H9 (cell line): ENCODE data around the gene KIT. TPM values are rescaled to one million over a fixed set of nuclear protein-coding genes. Genes with fewer than 3 reads are reported as not detected.

Experiments
- DNase-seq: peaks from one replicate; pipeline ENCODE4 v3.0.0-alpha.2; 2017
- H2AFZ ChIP-seq: one replicate; pipeline ENCODE4 v1.6.1; 2013; ENCODE audit warnings: mild to moderate bottlenecking, low read length, control low read depth, moderate library complexity
- H2AK5ac ChIP-seq: 2 replicates; pipeline ENCODE4 v1.6.1; 2013; ENCODE audit warnings: low read length, control low read depth, mixed read lengths; ENCODE audit not compliant: insufficient read length
- H2BK120ac ChIP-seq: one replicate; pipeline ENCODE4 v1.6.1; 2013; ENCODE audit warnings: low read depth, mild to moderate bottlenecking, low read length, control low read depth, inconsistent platforms; ENCODE audit not compliant: poor library complexity, severe bottlenecking
- H2BK12ac ChIP-seq: 2 replicates; pipeline ENCODE4 v1.6.1; 2013; ENCODE audit warnings: low read length, control low read depth, mixed read lengths, low read depth; ENCODE audit not compliant: insufficient read length
- H2BK15ac ChIP-seq: 2 replicates; pipeline ENCODE4 v1.6.1; 2013; ENCODE audit warnings: low read depth, low read length, control low read depth
- H2BK20ac ChIP-seq: one replicate; pipeline ENCODE4 v1.6.1; 2013; ENCODE audit warnings: low read depth, mild to moderate bottlenecking, low read length, control low read depth, inconsistent platforms; ENCODE audit not compliant: poor library complexity, severe bottlenecking
- H2BK5ac ChIP-seq: 2 replicates; pipeline ENCODE4 v1.6.1; 2013; ENCODE audit warnings: low read length, control low read depth, mixed read lengths; ENCODE audit not compliant: insufficient read length
- H3K14ac ChIP-seq: 2 replicates; pipeline ENCODE4 v1.6.1; 2013; ENCODE audit warnings: low read length, control low read depth; ENCODE audit not compliant: insufficient read depth
- H3K18ac ChIP-seq: 2 replicates; pipeline ENCODE4 v1.6.1; 2013; ENCODE audit warnings: low read depth, mild to moderate bottlenecking, mixed read lengths, low read length, control low read depth; ENCODE audit not compliant: insufficient read length
- H3K23ac ChIP-seq: 2 replicates; pipeline ENCODE4 v1.6.1; 2013; ENCODE audit warnings: low read length, control low read depth, mixed read lengths, low read depth; ENCODE audit not compliant: insufficient read length
- H3K23me2 ChIP-seq: 2 replicates; pipeline ENCODE4 v1.6.1; 2013; ENCODE audit warnings: low read depth, mild to moderate bottlenecking, mixed read lengths, low read length, control low read depth; ENCODE audit not compliant: insufficient read length, poor library complexity, severe bottlenecking
- H3K27ac ChIP-seq: 2 replicates; pipeline ENCODE4 v1.5.1; 2013; ENCODE audit warnings: low read length, control low read depth, mixed read lengths, low read depth; ENCODE audit not compliant: insufficient read length
- H3K27me3 ChIP-seq: 2 replicates; pipeline ENCODE4 v1.6.1; 2013; ENCODE audit warnings: low read length, control low read depth, inconsistent platforms; ENCODE audit not compliant: insufficient read depth
- H3K4ac ChIP-seq: 2 replicates; pipeline ENCODE4 v1.6.1; 2013; ENCODE audit warnings: low read depth, mild to moderate bottlenecking, control low read depth, inconsistent platforms, low read length, moderate library complexity
- H3K4me1 ChIP-seq: 2 replicates; pipeline ENCODE4 v1.6.1; 2013; ENCODE audit warnings: low read length, control low read depth, inconsistent platforms; ENCODE audit not compliant: insufficient read depth
- H3K4me2 ChIP-seq: 2 replicates; pipeline ENCODE4 v1.6.1; 2013; ENCODE audit warnings: low read length, control low read depth, mixed read lengths; ENCODE audit not compliant: insufficient read length, insufficient read depth
- H3K56ac ChIP-seq: 2 replicates; pipeline ENCODE4 v1.6.1; 2013; ENCODE audit warnings: low read depth, mild to moderate bottlenecking, mixed read lengths, low read length, control low read depth; ENCODE audit not compliant: insufficient read length
- H3K79me1 ChIP-seq: 2 replicates; pipeline ENCODE4 v1.6.1; 2013; ENCODE audit warnings: low read depth, mild to moderate bottlenecking, moderate library complexity, low read length, control low read depth, inconsistent platforms; ENCODE audit not compliant: insufficient read depth, poor library complexity, severe bottlenecking
- H3K79me2 ChIP-seq: 2 replicates; pipeline ENCODE4 v1.6.1; 2013; ENCODE audit warnings: low read length, control low read depth, inconsistent platforms; ENCODE audit not compliant: insufficient read depth
- H3K9ac ChIP-seq: 2 replicates; pipeline ENCODE4 v1.6.1; 2013; ENCODE audit warnings: low read length, control low read depth, mixed read lengths; ENCODE audit not compliant: insufficient read length; ENCODE audit errors: extremely low read depth
- H3K9me3 ChIP-seq: one replicate; pipeline ENCODE4 v1.6.1; 2013; ENCODE audit warnings: low read depth, low read length, inconsistent platforms; ENCODE audit not compliant: control insufficient read depth
- H3T11ph ChIP-seq: one replicate; pipeline ENCODE4 v1.6.1; 2013; ENCODE audit warnings: mild to moderate bottlenecking, low read length, control low read depth, inconsistent platforms
- H4K20me1 ChIP-seq: one replicate; pipeline ENCODE4 v1.6.1; 2013; ENCODE audit not compliant: control insufficient read depth, insufficient read length, insufficient read depth
- H4K5ac ChIP-seq: 2 replicates; pipeline ENCODE4 v1.6.1; 2013; ENCODE audit warnings: low read depth, mild to moderate bottlenecking, mixed read lengths, low read length, control low read depth; ENCODE audit not compliant: insufficient read length
- H4K8ac ChIP-seq: replicated peaks from 2 replicates; pipeline ENCODE4 v1.6.1; 2013; ENCODE audit warnings: low read length, control low read depth, mixed read lengths, low read depth; ENCODE audit not compliant: insufficient read length
- H4K91ac ChIP-seq: 2 replicates; pipeline ENCODE4 v1.6.1; 2013; ENCODE audit warnings: low read depth, mild to moderate bottlenecking, moderate library complexity, mixed read lengths, low read length, control low read depth; ENCODE audit not compliant: insufficient read length
- H3K27ac Mint-ChIP-seq, 3 experiments: 2 replicates in 2 of 3; 3 replicates in 1 of 3; pipeline ENCODE4 v1.8.0; 2020 to 2021; ENCODE audit warnings: mixed read lengths in 3 of 3, mild to moderate bottlenecking in 1 of 3, moderate library complexity in 1 of 3
- H3K27me3 Mint-ChIP-seq: 2 replicates; pipeline ENCODE4 v1.8.0; 2021; ENCODE audit warnings: low read depth, mild to moderate bottlenecking, moderate library complexity, mixed read lengths
- H3K36me3 Mint-ChIP-seq, 3 experiments: 2 replicates in 2 of 3; 3 replicates in 1 of 3; pipeline ENCODE4 v1.8.0; 2020 to 2021; ENCODE audit warnings: low read depth in 3 of 3, mixed read lengths in 3 of 3; ENCODE audit not compliant: insufficient read depth in 1 of 3
- H3K4me1 Mint-ChIP-seq, 2 experiments: 2 replicates each; pipeline ENCODE4 v1.8.0; 2020; ENCODE audit warnings: mixed read lengths in 2 of 2
- H3K4me3 Mint-ChIP-seq, 2 experiments: 2 replicates in 1 of 2; 3 replicates in 1 of 2; pipeline ENCODE4 v1.8.0; 2020 to 2021; ENCODE audit warnings: mild to moderate bottlenecking in 2 of 2, mixed read lengths in 2 of 2, moderate library complexity in 1 of 2
- H3K9me3 Mint-ChIP-seq, 2 experiments: 2 replicates in 1 of 2; 3 replicates in 1 of 2; pipeline ENCODE4 v1.8.0; 2020; ENCODE audit warnings: mild to moderate bottlenecking in 2 of 2, mixed read lengths in 2 of 2, moderate library complexity in 1 of 2
- CTCF ChIP-seq: fragments of 200-600 bp; sonication (generic); conservative IDR thresholded peaks from 3 replicates; pipeline ENCODE4 v1.8.0; 2021; ENCODE audit warnings: antibody characterized with exemption, mild to moderate bottlenecking
- WGBS: extraction: QIAGEN DNeasy Blood & Tissue Kit; methylation state at CpG from one replicate; pipeline ENCODE4 v1.1.7; 2013; ENCODE audit warnings: missing lambda C conversion rate, low lambda C conversion rate, mixed read lengths; ENCODE audit not compliant: insufficient read length; ENCODE audit errors: extremely low coverage; 5-methylcytosine and 5-hydroxymethylcytosine counted together
- total RNA-seq: library from RNA; stranded (reverse); gene quantifications from 2 replicates; pipeline ENCODE4 v1.2.1, GENCODE V29; 2021

The KIT gene
- total RNA-seq, 1 experiment from 2014 or later, result 6.7 TPM

GRCh38 chr4:54737421-54737820 is 79.7 kb downstream of the KIT start:
- H3K36me3 Mint-ChIP-seq, result peaks cover 15 to 33% (median 25%) of the 10 kb centered on the region in 3 experiments

More at GRCh38 chr4:54737421-54737820, 79.7 kb downstream of the KIT start:
- no peak overlapping the region for H3K18ac ChIP-seq
- Mint-ChIP-seq H3K4me3 (no peak overlapping the region), H3K27me3 (no peaks in the 10 kb centered on the region), H3K4me1 (peaks cover 13 to 16% of the 10 kb centered on the region in 2 experiments), H3K27ac (no peak overlapping the region), H3K9me3 (0 out of 5 replicates have a peak, but pooled peaks cover 0 to under 1% of the 10 kb centered on the region in 2 experiments)
- H4K20me1 ChIP-seq, result no peaks in the 10 kb centered on the region
- H2BK5ac ChIP-seq, result no peak overlapping the region
- H2AFZ ChIP-seq, result no peak overlapping the region
- DNase-seq, result no peak
- H2BK20ac ChIP-seq, result no peak overlapping the region
- H3K4me1 ChIP-seq, result peaks cover 4% of the 10 kb centered on the region; the same call in 1 of the 2 replicates
- no peak overlapping the region for H3T11ph ChIP-seq
- H2BK15ac ChIP-seq, result no peak overlapping the region
- no peak overlapping the region for H3K14ac ChIP-seq
- H2AK5ac ChIP-seq, result no peak overlapping the region
- no peaks in the 10 kb centered on the region for H3K79me2 ChIP-seq
- no peak overlapping the region for H4K5ac ChIP-seq
- no peak overlapping the region for H3K9ac ChIP-seq
- no peaks in the 10 kb centered on the region for H3K79me1 ChIP-seq
- no peak overlapping the region for H3K23ac ChIP-seq
- H3K4me2 ChIP-seq, result no peak overlapping the region
- no peak overlapping the region for H2BK12ac ChIP-seq
- H3K27me3 ChIP-seq, result no peaks in the 10 kb centered on the region
- no CpG with 5 or more reads among the region's 1 CpG for WGBS
- H3K4ac ChIP-seq, result no peak overlapping the region
- no peaks in the 10 kb centered on the region for H3K23me2 ChIP-seq
- no peak overlapping the region for H2BK120ac ChIP-seq
- no peak overlapping the region for H4K8ac ChIP-seq
- no peak overlapping the region for H4K91ac ChIP-seq
- H3K56ac ChIP-seq, result no peak overlapping the region
- TF ChIP-seq CTCF, result no peak
- H3K27ac ChIP-seq, result no peak overlapping the region
- H3K9me3 ChIP-seq, result no peaks in the 10 kb centered on the region
